Heart left ventricle (tissue), 13 donors: ENCODE data around the gene SORCS2.

Experiments
- CTCF ChIP-seq, 12 donors: fragments of 200-600 bp; sonication (generic) in 4 of 12; IDR thresholded peaks; one replicate each; pipeline versions ENCODE4 v1.5.0 to v1.8.0; 2018 to 2022; ENCODE audit warnings: antibody characterized with exemption in 12 of 12, mild to moderate bottlenecking in 5 of 12
- POLR2A ChIP-seq, 2 donors: fragments of 450-650 bp; IDR thresholded peaks; one replicate each; pipeline ENCODE4 v1.6.1; 2017; ENCODE audit warnings: antibody characterized with exemption in 2 of 2, mild to moderate bottlenecking in 2 of 2, moderate library complexity in 2 of 2
- donor health status: ischemic (EF 13 %, LVEDD 7.1; RV severe dilation, severe dysfunction).
- donor health status: DM: no; HTN: yes; CAD: no.
- donor health status: DM: no; HTN: no; CAD: no.
- donor health status: ischemic (EF 25% LVEDD 6.9; RV normal size, moderate dysfunction).
- donor health status: ischemic (EF 25% LVEDD 5.7; RV mildly dilated, moderate dysfunction).
- donor health status: ischemic (EF 35%, LVEDD 5.7; RV mildly dilated, moderate dysfunction).
- donor health status: nonischemic (EF 11% LVEDD 7.7; RV severe dilation, severe dysfunction).
- donor health status: DM: yes; HTN: yes; CAD: no.
- donor health status: PGD.
- donor health status: ischemic (EF 29% LVEDD 5.4; RV normal size, mild dysfunction).
- donor health status: nonischemic (EF 23%, LVEDD 6.1; RV moderate dilation, normal function).

DNA sequence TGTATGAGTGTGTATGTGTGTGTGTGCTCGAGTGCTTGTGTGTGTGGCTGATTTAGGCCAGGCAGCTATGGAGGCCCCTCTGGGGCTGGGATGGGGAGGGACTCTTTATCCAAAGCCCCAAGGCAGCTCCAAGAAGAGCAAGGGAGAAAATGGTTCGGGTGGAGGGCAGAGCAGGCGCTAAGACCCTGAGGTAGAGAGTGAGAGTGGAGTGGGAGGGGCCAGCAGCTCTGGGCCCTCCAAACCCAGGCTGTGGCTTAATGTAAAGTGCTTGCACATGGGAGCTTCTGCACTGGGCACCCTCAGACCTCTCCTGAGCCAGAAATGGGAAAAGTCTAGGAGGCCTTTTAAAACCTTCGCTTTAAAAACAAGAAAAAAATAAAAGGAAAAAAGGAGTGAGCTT, 475.9 kb downstream of the SORCS2 start:
- TF ChIP-seq CTCF (IDR thresholded peaks at IDR 0.05) (no peak), POLR2A (IDR thresholded peaks at IDR 0.05) (no peak)
